ENCODE data around the gene RUFY3. TPM values are rescaled to one million over a fixed set of nuclear protein-coding genes. Genes with fewer than 3 reads are reported as not detected.

RUFY3 gene
- total and polyA plus RNA-seq, 9 of the 15 experiments (the other 6 are each of a cell fraction or from before 2014, with no cell fraction given), result 4.2 to 31.1 (median 21.5) TPM

DNA sequence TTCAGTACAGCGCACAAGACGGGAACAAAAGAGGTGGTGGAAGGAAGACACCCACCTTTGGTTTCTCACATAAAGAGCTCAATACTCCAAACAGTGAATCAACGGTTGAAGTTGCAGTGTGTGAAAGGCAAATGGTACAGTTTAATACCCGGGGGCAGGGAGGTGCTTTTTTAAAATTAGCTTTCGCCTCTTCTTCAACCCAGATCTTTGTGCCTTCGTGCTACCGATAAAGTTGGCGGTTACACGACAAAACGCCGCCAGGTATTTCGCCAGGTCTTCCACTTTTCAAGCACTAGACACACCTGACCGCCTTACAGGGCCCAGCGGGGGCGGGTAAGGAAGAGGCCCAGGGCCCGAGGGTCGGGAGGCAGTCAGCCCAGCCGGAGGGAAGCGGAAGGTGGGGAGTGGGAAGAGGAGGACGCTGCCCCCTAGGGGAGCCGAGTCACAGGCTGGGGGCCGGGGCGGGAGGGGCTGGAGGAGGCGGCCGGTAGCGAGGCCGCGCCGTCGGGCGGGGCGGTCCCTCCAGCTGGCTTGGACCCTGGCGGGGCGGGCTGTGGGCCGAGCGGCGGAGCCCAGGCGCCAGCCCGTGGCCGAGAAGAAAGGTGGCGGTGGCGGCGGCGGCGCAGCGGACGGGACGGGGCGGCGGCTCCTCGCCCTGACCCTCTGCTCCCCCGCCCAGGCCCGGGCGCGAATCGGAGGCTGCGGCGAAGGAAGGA lies 17.4 kb upstream of the RUFY3 start (continued):
- peak; percentile 55; the same call in 1 of the 2 replicates for TF ChIP-seq ZFX (CRISPR knock-in tag; IDR thresholded peaks at IDR 0.05)
- peak; percentile 75 for TF ChIP-seq POLR2A (conservative IDR thresholded peaks at IDR 0.05)
- TF ChIP-seq, protein P1, sequence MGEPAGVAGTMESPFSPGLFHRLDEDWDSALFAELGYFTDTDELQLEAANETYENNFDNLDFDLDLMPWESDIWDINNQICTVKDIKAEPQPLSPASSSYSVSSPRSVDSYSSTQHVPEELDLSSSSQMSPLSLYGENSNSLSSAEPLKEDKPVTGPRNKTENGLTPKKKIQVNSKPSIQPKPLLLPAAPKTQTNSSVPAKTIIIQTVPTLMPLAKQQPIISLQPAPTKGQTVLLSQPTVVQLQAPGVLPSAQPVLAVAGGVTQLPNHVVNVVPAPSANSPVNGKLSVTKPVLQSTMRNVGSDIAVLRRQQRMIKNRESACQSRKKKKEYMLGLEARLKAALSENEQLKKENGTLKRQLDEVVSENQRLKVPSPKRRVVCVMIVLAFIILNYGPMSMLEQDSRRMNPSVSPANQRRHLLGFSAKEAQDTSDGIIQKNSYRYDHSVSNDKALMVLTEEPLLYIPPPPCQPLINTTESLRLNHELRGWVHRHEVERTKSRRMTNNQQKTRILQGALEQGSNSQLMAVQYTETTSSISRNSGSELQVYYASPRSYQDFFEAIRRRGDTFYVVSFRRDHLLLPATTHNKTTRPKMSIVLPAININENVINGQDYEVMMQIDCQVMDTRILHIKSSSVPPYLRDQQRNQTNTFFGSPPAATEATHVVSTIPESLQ (CRISPR knock-in tag; IDR thresholded peaks at IDR 0.05), result no peak
- no peak for TF ChIP-seq ZNF41 (CRISPR knock-in tag; conservative IDR thresholded peaks at IDR 0.05)
- TF ChIP-seq, protein P2, sequence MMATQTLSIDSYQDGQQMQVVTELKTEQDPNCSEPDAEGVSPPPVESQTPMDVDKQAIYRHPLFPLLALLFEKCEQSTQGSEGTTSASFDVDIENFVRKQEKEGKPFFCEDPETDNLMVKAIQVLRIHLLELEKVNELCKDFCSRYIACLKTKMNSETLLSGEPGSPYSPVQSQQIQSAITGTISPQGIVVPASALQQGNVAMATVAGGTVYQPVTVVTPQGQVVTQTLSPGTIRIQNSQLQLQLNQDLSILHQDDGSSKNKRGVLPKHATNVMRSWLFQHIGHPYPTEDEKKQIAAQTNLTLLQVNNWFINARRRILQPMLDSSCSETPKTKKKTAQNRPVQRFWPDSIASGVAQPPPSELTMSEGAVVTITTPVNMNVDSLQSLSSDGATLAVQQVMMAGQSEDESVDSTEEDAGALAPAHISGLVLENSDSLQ (IDR thresholded peaks at IDR 0.05), result no peak
- TF ChIP-seq TCF3 (CRISPR knock-in tag; IDR thresholded peaks at IDR 0.05), result no peak
- no peak for TF ChIP-seq TAF7 (tag; IDR thresholded peaks at IDR 0.05)
- TF ChIP-seq, protein P3, sequence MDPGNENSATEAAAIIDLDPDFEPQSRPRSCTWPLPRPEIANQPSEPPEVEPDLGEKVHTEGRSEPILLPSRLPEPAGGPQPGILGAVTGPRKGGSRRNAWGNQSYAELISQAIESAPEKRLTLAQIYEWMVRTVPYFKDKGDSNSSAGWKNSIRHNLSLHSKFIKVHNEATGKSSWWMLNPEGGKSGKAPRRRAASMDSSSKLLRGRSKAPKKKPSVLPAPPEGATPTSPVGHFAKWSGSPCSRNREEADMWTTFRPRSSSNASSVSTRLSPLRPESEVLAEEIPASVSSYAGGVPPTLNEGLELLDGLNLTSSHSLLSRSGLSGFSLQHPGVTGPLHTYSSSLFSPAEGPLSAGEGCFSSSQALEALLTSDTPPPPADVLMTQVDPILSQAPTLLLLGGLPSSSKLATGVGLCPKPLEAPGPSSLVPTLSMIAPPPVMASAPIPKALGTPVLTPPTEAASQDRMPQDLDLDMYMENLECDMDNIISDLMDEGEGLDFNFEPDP (CRISPR knock-in tag; IDR thresholded peaks at IDR 0.05), result no peak
- no peak for TF ChIP-seq SRSF1 (IDR thresholded peaks at IDR 0.05; ENCODE audit: low read depth, low read length)
- TF ChIP-seq ZNF146 (CRISPR knock-in tag; IDR thresholded peaks at IDR 0.05; ENCODE audit: unreplicated experiment), result no peak
- TF ChIP-seq, protein P4, sequence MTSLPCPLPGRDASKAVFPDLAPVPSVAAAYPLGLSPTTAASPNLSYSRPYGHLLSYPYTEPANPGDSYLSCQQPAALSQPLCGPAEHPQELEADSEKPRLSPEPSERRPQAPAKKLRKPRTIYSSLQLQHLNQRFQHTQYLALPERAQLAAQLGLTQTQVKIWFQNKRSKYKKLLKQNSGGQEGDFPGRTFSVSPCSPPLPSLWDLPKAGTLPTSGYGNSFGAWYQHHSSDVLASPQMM (CRISPR knock-in tag; IDR thresholded peaks at IDR 0.05), result no peak
- no peak for TF ChIP-seq STAT5A (IDR thresholded peaks at IDR 0.05; ENCODE audit: borderline replicate concordance, low read length)
- TF ChIP-seq MCM2 (IDR thresholded peaks at IDR 0.05; ENCODE audit: low read depth), result no peak
- TF ChIP-seq ZNF174 (CRISPR knock-in tag; IDR thresholded peaks at IDR 0.05), result no peak
- no peak for TF ChIP-seq PCBP2 (IDR thresholded peaks at IDR 0.05; ENCODE audit: low read depth, low read length, poor library complexity, severe bottlenecking)
- TF ChIP-seq LEF1 (IDR thresholded peaks at IDR 0.05), result 0 out of 2 replicates have a peak, but pooled peaks have one; percentile 42
- TF ChIP-seq, protein P5, sequence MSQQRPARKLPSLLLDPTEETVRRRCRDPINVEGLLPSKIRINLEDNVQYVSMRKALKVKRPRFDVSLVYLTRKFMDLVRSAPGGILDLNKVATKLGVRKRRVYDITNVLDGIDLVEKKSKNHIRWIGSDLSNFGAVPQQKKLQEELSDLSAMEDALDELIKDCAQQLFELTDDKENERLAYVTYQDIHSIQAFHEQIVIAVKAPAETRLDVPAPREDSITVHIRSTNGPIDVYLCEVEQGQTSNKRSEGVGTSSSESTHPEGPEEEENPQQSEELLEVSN (IDR thresholded peaks at IDR 0.05; ENCODE audit: borderline replicate concordance in 1 of 2, extremely low read depth in 1 of 2, insufficient read depth in 1 of 2, insufficient read length in 1 of 2, low read depth in 1 of 2, low read length in 1 of 2, poor library complexity in 1 of 2, severe bottlenecking in 1 of 2), result peak in 1 of 2 experiments; percentile 70
- TF ChIP-seq FOXK2 (conservative IDR thresholded peaks at IDR 0.05 in 1 of 2, IDR thresholded peaks at IDR 0.05 in 1 of 2; ENCODE audit: low read depth in 2 of 2), result no peak
- no peak for TF ChIP-seq CHD2 (IDR thresholded peaks at IDR 0.05; ENCODE audit: low read depth, low read length)
- no peak; a peak in 1 of 4 replicates for TF ChIP-seq TEAD1 (CRISPR knock-in tag; IDR thresholded peaks at IDR 0.05)
- TF ChIP-seq ZNF717 (CRISPR knock-in tag; IDR thresholded peaks at IDR 0.05), result no peak
- peak; percentile 19; the same call in 1 of the 2 replicates for TF ChIP-seq ZBTB1 (CRISPR knock-in tag; IDR thresholded peaks at IDR 0.05; ENCODE audit: borderline replicate concordance, low read depth)
- no peak for TF ChIP-seq ZNF354B (CRISPR knock-in tag; IDR thresholded peaks at IDR 0.05)

All from K562 (cell line).